ENCODE data around the gene HOXB5. TPM values are rescaled to one million over a fixed set of nuclear protein-coding genes. Genes with fewer than 3 reads are reported as not detected.
A peak's percentile ranks its signal among the peaks of the same experiment; 100 is the strongest.

HOXB5 gene
- polyA plus RNA-seq, 4 donors: 5.8 to 9.8 TPM; not detected in 2

- H3K36me3 ChIP-seq (ENCODE audit: control insufficient read depth in 3 of 3, insufficient read depth in 2 of 3, low read depth in 1 of 3, low read length in 3 of 3): peaks cover 0 to 22% (median 0%) of the 10 kb centered on the region in 3 donors
- H3K4me1 ChIP-seq (ENCODE audit: control insufficient read depth in 3 of 3, insufficient read depth in 2 of 3, low read depth in 1 of 3, low read length in 2 of 3): peaks cover 0 to 16% (median 3%) of the 10 kb centered on the region in 3 donors
- H3K27me3 ChIP-seq (ENCODE audit: control insufficient read depth in 3 of 3, insufficient read depth in 3 of 3, low read length in 3 of 3): peaks cover 0 to 89% (median 5%) of the 10 kb centered on the region in 3 donors
- DNase-seq (no peak), FAIRE-seq (no peak)
- H3K9me3 ChIP-seq (ENCODE audit: control insufficient read depth in 2 of 2, insufficient read depth in 1 of 2, low read depth in 1 of 2, low read length in 1 of 2): no peaks in the 10 kb centered on the region
- H3K4me3 ChIP-seq (ENCODE audit: low read depth in 1 of 3, low read length in 3 of 3): no peak overlapping the region
- peak overlapping the region in 2 of 3 donors; percentile 90 to 94 for H3K27ac ChIP-seq (ENCODE audit: low read depth in 1 of 3, low read length in 2 of 3)
- 75 to 92% (median 85%) methylated on average over 1 of the region's 1 CpG for WGBS, 3 donors
Measured at GRCh38 chr17:48545539-48545938, 48.0 kb downstream of the HOXB5 start.

GRCh38 chr17:48545022-48545375 is 48.6 kb downstream of the HOXB5 start, which contains the start of gene HOXB2:
Gene HOXB2 (minus strand): TSS chr17:48545109. CDS start chr17:48544911, 198 bp downstream.
- peaks cover 0 to 15% (median 3%) of the 10 kb centered on the region in 3 donors for H3K4me1 ChIP-seq (ENCODE audit: control insufficient read depth in 3 of 3, insufficient read depth in 2 of 3, low read depth in 1 of 3, low read length in 2 of 3)
- DNase-seq: no peak
- no peaks in the 10 kb centered on the region for H3K9me3 ChIP-seq (ENCODE audit: control insufficient read depth in 2 of 2, insufficient read depth in 1 of 2, low read depth in 1 of 2, low read length in 1 of 2)
- H3K4me3 ChIP-seq (ENCODE audit: low read depth in 1 of 3, low read length in 3 of 3): peak within 1 kb of the TSS; percentile 59 to 71 (median 69)
- peak within 1 kb of the TSS; percentile 68 to 94 (median 90) for H3K27ac ChIP-seq (ENCODE audit: low read depth in 1 of 3, low read length in 2 of 3)
- WGBS, 3 donors: 40 to 71% (median 47%) methylated on average over 12 of the region's 12 CpGs
- H3K27me3 ChIP-seq (ENCODE audit: control insufficient read depth in 3 of 3, insufficient read depth in 3 of 3, low read length in 3 of 3): peaks cover 0 to 86% (median 0%) of the 10 kb centered on the region in 3 donors
- H3K36me3 ChIP-seq (ENCODE audit: control insufficient read depth in 3 of 3, insufficient read depth in 2 of 3, low read depth in 1 of 3, low read length in 3 of 3): peaks cover 0 to 17% (median 0%) of the 10 kb centered on the region in 3 donors
- no peak for FAIRE-seq

- DNase-seq (peak in 1 of 2 donors; percentile 58), FAIRE-seq (no peak)
- peaks cover 0 to 15% (median 3%) of the 10 kb centered on the region in 3 donors for H3K4me1 ChIP-seq (ENCODE audit: control insufficient read depth in 3 of 3, insufficient read depth in 2 of 3, low read depth in 1 of 3, low read length in 2 of 3)
- 8 to 21% (median 16%) methylated on average over 37 to 38 of the region's 38 CpGs for whole genome bisulfite sequencing, 3 donors
- H3K9me3 ChIP-seq (ENCODE audit: control insufficient read depth in 2 of 2, insufficient read depth in 1 of 2, low read depth in 1 of 2, low read length in 1 of 2): no peaks in the 10 kb centered on the region
- peaks cover 0 to 88% (median 0%) of the 10 kb centered on the region in 3 donors for H3K27me3 ChIP-seq (ENCODE audit: control insufficient read depth in 3 of 3, insufficient read depth in 3 of 3, low read length in 3 of 3)
- H3K4me3 ChIP-seq (ENCODE audit: low read depth in 1 of 3, low read length in 3 of 3): peak overlapping the region; percentile 29 to 69 (median 59)
- H3K27ac ChIP-seq (ENCODE audit: low read depth in 1 of 3, low read length in 2 of 3): peak overlapping the region; percentile 68 to 94 (median 90)
- H3K36me3 ChIP-seq (ENCODE audit: control insufficient read depth in 3 of 3, insufficient read depth in 2 of 3, low read depth in 1 of 3, low read length in 3 of 3): peaks cover 0 to 14% (median 0%) of the 10 kb centered on the region in 3 donors
Measured at GRCh38 chr17:48544349-48545021, 49.1 kb downstream of the HOXB5 start.

- H3K27me3 ChIP-seq (ENCODE audit: control insufficient read depth in 3 of 3, insufficient read depth in 3 of 3, low read length in 3 of 3): peaks cover 0 to 88% (median 0%) of the 10 kb centered on the region in 3 donors
- WGBS, 3 donors: 3 to 13% (median 7%) methylated on average over 19 to 20 of the region's 20 CpGs
Measured at GRCh38 chr17:48543854-48544348, 49.7 kb downstream of the HOXB5 start.

GRCh38 chr17:48543107-48543853 is 50.3 kb downstream of the HOXB5 start:
- FAIRE-seq: no peak
- peak overlapping the region; percentile 59 to 71 (median 69) for H3K4me3 ChIP-seq (ENCODE audit: low read depth in 1 of 3, low read length in 3 of 3)
- peak overlapping the region; percentile 68 to 94 (median 92) for H3K27ac ChIP-seq (ENCODE audit: low read depth in 1 of 3, low read length in 2 of 3)
- peak; percentile 27 to 72 for DNase-seq
- H3K9me3 ChIP-seq (ENCODE audit: control insufficient read depth in 2 of 2, insufficient read depth in 1 of 2, low read depth in 1 of 2, low read length in 1 of 2): no peaks in the 10 kb centered on the region
- peaks cover 0 to 13% (median 0%) of the 10 kb centered on the region in 3 donors for H3K4me1 ChIP-seq (ENCODE audit: control insufficient read depth in 3 of 3, insufficient read depth in 2 of 3, low read depth in 1 of 3, low read length in 2 of 3)
- H3K36me3 ChIP-seq (ENCODE audit: control insufficient read depth in 3 of 3, insufficient read depth in 2 of 3, low read depth in 1 of 3, low read length in 3 of 3): peaks cover 0 to 14% (median 0%) of the 10 kb centered on the region in 3 donors
- peaks cover 0 to 83% (median 0%) of the 10 kb centered on the region in 3 donors for H3K27me3 ChIP-seq (ENCODE audit: control insufficient read depth in 3 of 3, insufficient read depth in 3 of 3, low read length in 3 of 3)
- 1 to 2% (median 2%) methylated on average over 67 to 72 of the region's 72 CpGs for whole genome bisulfite sequencing, 3 donors

More at GRCh38 chr17:48543854-48544348, 49.7 kb downstream of the HOXB5 start:
- Histone ChIP-seq H3K9me3 (ENCODE audit: control insufficient read depth in 2 of 2, insufficient read depth in 1 of 2, low read depth in 1 of 2, low read length in 1 of 2) (no peaks in the 10 kb centered on the region), H3K4me3 (ENCODE audit: low read depth in 1 of 3, low read length in 3 of 3) (peak overlapping the region; percentile 59 to 71 (median 69)), H3K27ac (ENCODE audit: low read depth in 1 of 3, low read length in 2 of 3) (peak overlapping the region; percentile 68 to 94 (median 90)), H3K36me3 (ENCODE audit: control insufficient read depth in 3 of 3, insufficient read depth in 2 of 3, low read depth in 1 of 3, low read length in 3 of 3) (peaks cover 0 to 14% (median 0%) of the 10 kb centered on the region in 3 donors), H3K4me1 (ENCODE audit: control insufficient read depth in 3 of 3, insufficient read depth in 2 of 3, low read depth in 1 of 3, low read length in 2 of 3) (peaks cover 0 to 15% (median 3%) of the 10 kb centered on the region in 3 donors)
- no peak for DNase-seq
- FAIRE-seq: no peak

- WGBS, 3 donors: 10 to 14% (median 10%) methylated on average over 12 of the region's 12 CpGs
- DNase-seq (no peak), FAIRE-seq (no peak)
- peak overlapping the region; percentile 59 to 71 (median 69) for H3K4me3 ChIP-seq (ENCODE audit: low read depth in 1 of 3, low read length in 3 of 3)
- peaks cover 0 to 14% (median 0%) of the 10 kb centered on the region in 3 donors for H3K36me3 ChIP-seq (ENCODE audit: control insufficient read depth in 3 of 3, insufficient read depth in 2 of 3, low read depth in 1 of 3, low read length in 3 of 3)
- H3K9me3 ChIP-seq (ENCODE audit: control insufficient read depth in 2 of 2, insufficient read depth in 1 of 2, low read depth in 1 of 2, low read length in 1 of 2): no peaks in the 10 kb centered on the region
- H3K27me3 ChIP-seq (ENCODE audit: control insufficient read depth in 3 of 3, insufficient read depth in 3 of 3, low read length in 3 of 3): peaks cover 0 to 78% (median 0%) of the 10 kb centered on the region in 3 donors
- peaks cover 0 to 13% (median 0%) of the 10 kb centered on the region in 3 donors for H3K4me1 ChIP-seq (ENCODE audit: control insufficient read depth in 3 of 3, insufficient read depth in 2 of 3, low read depth in 1 of 3, low read length in 2 of 3)
- peak overlapping the region; percentile 68 to 94 (median 92) for H3K27ac ChIP-seq (ENCODE audit: low read depth in 1 of 3, low read length in 2 of 3)
Measured at GRCh38 chr17:48542698-48543106, 50.9 kb downstream of the HOXB5 start.

- DNase-seq: no peak
- H3K27me3 ChIP-seq (ENCODE audit: control insufficient read depth in 3 of 3, insufficient read depth in 3 of 3, low read length in 3 of 3): peaks cover 0 to 77% (median 0%) of the 10 kb centered on the region in 3 donors
- H3K4me1 ChIP-seq (ENCODE audit: control insufficient read depth in 3 of 3, insufficient read depth in 2 of 3, low read depth in 1 of 3, low read length in 2 of 3): peaks cover 0 to 13% (median 0%) of the 10 kb centered on the region in 3 donors
- H3K9me3 ChIP-seq (ENCODE audit: control insufficient read depth in 2 of 2, insufficient read depth in 1 of 2, low read depth in 1 of 2, low read length in 1 of 2): no peaks in the 10 kb centered on the region
- no peak for FAIRE-seq
- 18 to 34% (median 28%) methylated on average over 27 of the region's 27 CpGs for WGBS, 3 donors
- H3K36me3 ChIP-seq (ENCODE audit: control insufficient read depth in 3 of 3, insufficient read depth in 2 of 3, low read depth in 1 of 3, low read length in 3 of 3): peaks cover 0 to 14% (median 0%) of the 10 kb centered on the region in 3 donors
- peak overlapping the region; percentile 38 to 69 (median 45) for H3K4me3 ChIP-seq (ENCODE audit: low read depth in 1 of 3, low read length in 3 of 3)
- H3K27ac ChIP-seq (ENCODE audit: low read depth in 1 of 3, low read length in 2 of 3): peak overlapping the region; percentile 85 to 95 (median 92)
Measured at GRCh38 chr17:48542114-48542656, 51.4 kb downstream of the HOXB5 start.

Data from small intestine (tissue), 7 donors.